HG03175 (cell line): Measurements from ENCODE around the gene CCDC201.

Experiments
- ATAC-seq: cut with Tn5 transposase; IDR thresholded peaks from one replicate; pipeline ENCODE4 v1.9.1; 2021; ENCODE audit warnings: mild to moderate bottlenecking, moderate library complexity; ENCODE audit not compliant: unreplicated experiment

Gene CCDC201

GRCh38 chr7:45893374-45893995 lies 20.6 kb upstream of the CCDC201 start:
- no peak for ATAC-seq

GRCh38 chr7:45892407-45893035 lies 19.6 kb upstream of the CCDC201 start:
- no peak for ATAC-seq

DNA sequence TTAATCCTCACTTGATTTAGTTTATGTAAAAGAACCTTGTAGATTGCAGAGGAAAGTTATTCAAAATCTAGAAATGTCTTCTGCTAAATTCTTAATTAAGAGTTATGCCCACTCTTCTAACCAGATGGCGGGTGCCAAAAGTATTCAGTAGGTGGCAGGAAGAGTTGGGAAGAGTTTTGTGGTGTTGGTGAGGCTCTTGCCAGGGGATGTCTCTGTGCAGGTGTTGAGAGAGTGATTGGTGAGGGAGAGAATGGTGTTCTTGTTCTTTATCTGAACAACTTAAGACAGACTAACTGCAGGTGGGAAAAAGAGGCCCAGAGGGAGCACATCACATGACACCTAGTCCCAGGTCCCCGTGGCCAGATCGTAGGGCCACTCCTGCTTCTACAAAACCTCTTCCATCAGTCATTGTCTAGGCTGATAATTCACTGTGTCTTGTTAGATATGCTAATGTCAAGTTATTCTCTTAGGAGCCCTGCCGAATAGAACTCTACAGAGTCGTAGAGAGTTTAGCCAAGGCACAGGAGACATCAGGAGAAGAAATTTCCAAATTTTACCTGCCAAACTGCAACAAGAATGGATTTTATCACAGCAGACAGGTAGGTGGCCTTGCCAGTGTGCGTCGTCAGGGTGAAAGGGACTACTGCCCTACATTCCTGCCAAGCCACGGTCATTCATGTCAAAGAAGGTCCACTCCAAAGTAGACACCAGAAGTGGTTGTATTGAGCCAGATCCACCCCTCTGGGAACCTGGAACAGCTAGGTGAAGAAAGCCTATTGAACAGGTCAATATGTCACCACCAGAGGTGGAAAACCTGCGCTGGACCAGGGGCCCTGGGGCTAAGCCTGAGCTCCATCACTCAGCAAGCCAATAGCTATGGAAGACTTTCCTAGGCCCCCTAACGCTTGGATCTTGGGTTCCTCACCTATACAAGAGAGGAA lies 18.9 kb upstream of the CCDC201 start:
- ATAC-seq = no peak

GRCh38 chr7:45890902-45891461 lies 18.1 kb upstream of the CCDC201 start:
- ATAC-seq = no peak

GRCh38 chr7:45890125-45890901 lies 17.4 kb upstream of the CCDC201 start:
- ATAC-seq = no peak

GRCh38 chr7:45889367-45890067 lies 16.6 kb upstream of the CCDC201 start:
- no peak for ATAC-seq

GRCh38 chr7:45888993-45889366 lies 16.1 kb upstream of the CCDC201 start:
- ATAC-seq = no peak

GRCh38 chr7:45888185-45888992 lies 15.5 kb upstream of the CCDC201 start, which contains the start of gene IGFBP1:
Gene IGFBP1 (plus strand): TSS chr7:45888488. CDS start chr7:45888653, 165 bp downstream.
- no peak for ATAC-seq

DNA sequence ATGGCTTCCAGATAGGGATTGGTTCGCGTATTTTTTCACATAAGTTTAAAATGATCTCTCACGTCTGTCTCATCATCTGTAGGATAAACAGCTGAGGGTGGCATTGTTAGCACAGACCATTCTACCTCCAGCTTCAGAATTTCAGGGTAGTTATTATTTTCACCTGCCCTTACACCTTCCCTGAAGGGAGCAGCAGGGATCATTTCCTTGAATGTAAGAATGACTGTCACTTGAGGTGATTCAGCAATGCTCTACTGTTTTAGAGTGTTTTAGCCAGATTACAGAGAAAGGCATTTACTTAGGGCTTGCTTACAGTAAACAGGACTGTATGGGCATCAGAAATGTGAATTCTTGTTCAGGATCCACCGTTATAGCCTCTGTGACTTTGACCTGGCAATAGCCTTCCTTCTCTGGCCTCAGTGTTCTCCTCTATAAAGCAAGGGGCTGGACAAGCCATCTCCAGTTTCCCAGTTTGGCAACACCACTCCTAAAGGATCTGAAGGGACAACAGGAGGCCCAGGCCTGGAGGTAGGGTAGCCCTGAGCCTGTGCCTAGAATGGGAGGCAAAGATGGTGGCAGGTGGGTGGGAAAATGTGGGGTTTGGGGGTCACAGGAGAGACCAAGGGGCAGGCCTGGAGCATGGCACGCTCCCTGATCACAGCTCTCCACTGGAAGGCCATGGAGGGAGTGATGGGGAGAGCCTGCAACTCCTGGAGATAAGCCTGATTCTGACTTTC lies 14.2 kb upstream of the CCDC201 start:
- no peak for ATAC-seq

DNA sequence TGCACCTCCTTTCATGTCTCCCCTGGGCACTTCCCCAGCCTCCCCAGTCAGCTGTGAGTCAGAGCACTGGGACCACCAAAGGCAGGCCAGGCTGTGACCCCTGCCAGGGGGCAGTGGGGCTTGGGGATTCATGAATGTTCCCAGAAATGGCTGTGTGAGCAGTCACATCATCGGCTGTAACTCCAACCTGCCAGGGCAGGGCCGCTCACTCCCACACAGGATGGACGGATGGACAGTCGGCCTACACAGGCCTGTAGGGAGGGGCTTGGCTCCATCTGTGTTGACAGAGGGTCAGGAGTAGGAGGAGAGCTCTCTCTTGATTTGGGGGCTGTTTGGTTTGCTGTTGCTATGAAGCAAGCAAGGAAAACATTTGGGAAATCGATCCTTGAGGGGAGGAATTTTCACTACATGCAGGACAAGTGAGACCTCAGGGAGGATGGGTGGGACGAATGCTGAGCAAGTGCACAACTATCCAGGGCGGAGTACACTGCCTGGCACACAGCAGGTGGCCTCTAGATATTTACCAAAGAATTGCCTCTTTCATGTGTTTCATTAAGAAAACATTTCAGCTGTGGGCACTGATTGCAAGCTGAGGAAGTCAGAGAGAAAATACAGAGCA lies 12.5 kb upstream of the CCDC201 start:
- ATAC-seq = no peak

GRCh38 chr7:45884136-45884535 lies 11.3 kb upstream of the CCDC201 start:
- no peak for ATAC-seq

- no peak for ATAC-seq
These were observed 9.6 kb upstream of the CCDC201 start for GRCh38 chr7:45882465-45882810.

DNA sequence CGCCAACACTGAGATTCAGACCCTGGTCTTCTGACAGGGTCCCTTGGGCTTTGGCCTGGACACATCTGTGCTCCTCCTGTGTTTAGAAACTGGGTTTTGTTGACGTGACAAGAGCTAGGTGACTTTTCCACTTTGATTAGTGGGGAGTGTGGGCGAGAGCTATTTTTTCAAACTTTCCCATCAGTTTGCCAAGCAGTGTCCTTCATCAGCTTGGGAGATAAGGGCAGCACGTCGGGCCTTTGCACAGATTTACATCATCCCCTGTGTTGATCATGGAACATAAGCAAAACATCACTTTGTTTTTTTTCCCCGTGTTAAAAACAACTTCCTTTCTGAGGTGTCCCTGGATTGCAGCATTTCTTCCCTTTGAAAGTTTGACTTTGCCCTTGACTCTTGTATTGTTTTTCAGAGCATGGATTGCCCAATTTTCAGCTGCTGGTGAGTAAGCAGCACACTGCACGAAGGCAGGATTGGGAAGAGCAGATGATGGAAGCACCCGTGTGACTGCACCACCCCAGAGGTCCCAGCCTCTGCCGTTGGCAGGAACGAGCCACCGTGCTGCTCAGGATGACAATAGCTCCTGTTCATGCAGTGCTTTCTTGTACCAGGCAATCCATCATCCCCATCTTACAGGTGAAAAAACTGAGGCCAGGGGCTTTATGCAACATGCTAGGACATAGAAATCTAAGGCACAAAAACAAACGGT lies 9.0 kb upstream of the CCDC201 start:
- no peak for ATAC-seq

- no peak for ATAC-seq
These were observed 8.4 kb upstream of the CCDC201 start for GRCh38 chr7:45881280-45881758.

GRCh38 chr7:45880433-45880860 lies 7.6 kb upstream of the CCDC201 start:
- no peak for ATAC-seq

GRCh38 chr7:45878457-45879144 lies 5.7 kb upstream of the CCDC201 start:
- ATAC-seq = no peak

- no peak for ATAC-seq
These were observed 3.6 kb upstream of the CCDC201 start for GRCh38 chr7:45876519-45876918.
